Liver (tissue), 9 donors: ENCODE results near the gene WHRN. TPM values are rescaled to one million over a fixed set of nuclear protein-coding genes. Genes with fewer than 3 reads are reported as not detected.

Experiments
- DNase-seq: peaks from one replicate; pipeline ENCODE4 v3.0.0-alpha.2; 2017; ENCODE audit warnings: low spot score
- H3K27ac ChIP-seq, 2 donors: one replicate each; pipeline ENCODE4 v1.7.0; 2013; ENCODE audit warnings: inconsistent platforms in 2 of 2, low read length in 2 of 2, control low read depth in 1 of 2, low read depth in 1 of 2, mild to moderate bottlenecking in 1 of 2
- H3K27me3 ChIP-seq, 4 donors: one replicate each; pipeline versions ENCODE4 v1.6.1 to v1.7.0; 2013; ENCODE audit warnings: low read length in 3 of 4, inconsistent platforms in 1 of 4, mild to moderate bottlenecking in 1 of 4, moderate library complexity in 1 of 4; ENCODE audit not compliant: control insufficient read depth in 4 of 4, insufficient read depth in 4 of 4
- H3K36me3 ChIP-seq, 4 donors: one replicate each; pipeline versions ENCODE4 v1.6.1 to v1.7.0; 2013; ENCODE audit warnings: low read length in 3 of 4, mild to moderate bottlenecking in 3 of 4, low read depth in 1 of 4, moderate library complexity in 1 of 4; ENCODE audit not compliant: control insufficient read depth in 4 of 4, insufficient read depth in 3 of 4
- H3K4me1 ChIP-seq, 4 donors: one replicate each; pipeline versions ENCODE4 v1.6.1 to v1.7.0; 2013; ENCODE audit warnings: low read length in 3 of 4, mild to moderate bottlenecking in 3 of 4, moderate library complexity in 1 of 4; ENCODE audit not compliant: control insufficient read depth in 4 of 4, insufficient read depth in 4 of 4
- H3K4me3 ChIP-seq, 3 donors: one replicate each; pipeline versions ENCODE4 v1.6.1 to v1.7.0; 2013; ENCODE audit warnings: low read length in 3 of 3, control low read depth in 1 of 3, low read depth in 1 of 3, mild to moderate bottlenecking in 1 of 3
- H3K9ac ChIP-seq, 2 donors: one replicate each; pipeline ENCODE4 v1.7.0; 2013; ENCODE audit warnings: low read length in 2 of 2, mild to moderate bottlenecking in 2 of 2, moderate library complexity in 2 of 2, control low read depth in 1 of 2, low read depth in 1 of 2
- H3K9me3 ChIP-seq, 4 donors: one replicate each; pipeline versions ENCODE4 v1.6.1 to v1.7.0; 2013; ENCODE audit warnings: low read length in 3 of 4; ENCODE audit not compliant: control insufficient read depth in 4 of 4
- FOXA1 ChIP-seq: IDR thresholded peaks from 2 replicates; pipeline ENCODE4 v1.6.1; 2016; ENCODE audit warnings: antibody characterized with exemption
- FOXA2 ChIP-seq: IDR thresholded peaks from 2 replicates; pipeline ENCODE4 v1.6.1; 2016; ENCODE audit warnings: antibody characterized with exemption
- GABPA ChIP-seq, 2 donors: IDR thresholded peaks in 1 of 2; conservative IDR thresholded peaks in 1 of 2; 2 replicates each; pipeline ENCODE4 v1.6.1; 2016; ENCODE audit warnings: antibody characterized with exemption in 2 of 2, mild to moderate bottlenecking in 1 of 2, moderate library complexity in 1 of 2
- HNF4A ChIP-seq, 2 donors: conservative IDR thresholded peaks; 2 replicates each; pipeline ENCODE4 v1.6.1; 2016; ENCODE audit warnings: antibody characterized with exemption in 2 of 2, mild to moderate bottlenecking in 2 of 2
- HNF4G ChIP-seq: IDR thresholded peaks from 2 replicates; pipeline ENCODE4 v1.6.1; 2016; ENCODE audit warnings: antibody characterized with exemption
- JUND ChIP-seq, 2 donors: IDR thresholded peaks; 2 replicates each; pipeline ENCODE4 v1.6.1; 2016; ENCODE audit warnings: antibody characterized with exemption in 2 of 2
- NR2F2 ChIP-seq: IDR thresholded peaks from 2 replicates; pipeline ENCODE4 v1.6.1; 2016; ENCODE audit warnings: antibody characterized with exemption
- RAD21 ChIP-seq, 2 donors: IDR thresholded peaks; 2 replicates each; pipeline ENCODE4 v1.6.1; 2016; ENCODE audit warnings: antibody characterized with exemption in 2 of 2, mild to moderate bottlenecking in 2 of 2
- RXRA ChIP-seq, 2 donors: IDR thresholded peaks; 2 replicates each; pipeline ENCODE4 v1.6.1; 2017 to 2018; ENCODE audit warnings: antibody characterized with exemption in 2 of 2, mild to moderate bottlenecking in 1 of 2
- SP1 ChIP-seq: IDR thresholded peaks from 2 replicates; pipeline ENCODE4 v1.6.1; 2018; ENCODE audit warnings: antibody characterized with exemption, mild to moderate bottlenecking
- TAF1 ChIP-seq: conservative IDR thresholded peaks from 2 replicates; pipeline ENCODE4 v1.6.1; 2016; ENCODE audit warnings: antibody characterized with exemption, mild to moderate bottlenecking
- YY1 ChIP-seq: IDR thresholded peaks from 2 replicates; pipeline ENCODE4 v1.6.1; 2016; ENCODE audit warnings: antibody characterized with exemption, mild to moderate bottlenecking
- WGBS: extraction: QIAGEN DNeasy Blood & Tissue Kit; methylation state at CpG from one replicate; pipeline ENCODE4 v1.1.7; 2013; 5-methylcytosine and 5-hydroxymethylcytosine counted together
- polyA plus RNA-seq, 2 donors: library from polyadenylated mRNA; stranded (reverse) in 1 of 2; unstranded in 1 of 2; fragments of 200-250 nt in 1 of 2; fragments of >200 nt in 1 of 2; fragmentation: Nextera tagmentation in 1 of 2; extraction: Ambion mirVana in 1 of 2; gene quantifications; one replicate each; pipeline versions ENCODE4 v1.2.1 to v1.2.3, GENCODE V29; 2013 to 2015
- total RNA-seq, 2 donors: library from RNA; depleted of rRNA; stranded (reverse); fragments of >200 nt; gene quantifications; one replicate each; pipeline ENCODE4 v1.2.3, GENCODE V29; 2014
- TF ChIP-seq, protein P1 (sequence below): IDR thresholded peaks from 2 replicates; pipeline ENCODE4 v1.6.1; 2016; ENCODE audit warnings: antibody characterized with exemption, mild to moderate bottlenecking
- TF ChIP-seq, protein P2 (sequence below): fragments of 150-350 bp; IDR thresholded peaks from 2 replicates; pipeline ENCODE4 v1.5.1; 2017; ENCODE audit warnings: improper control_type of control experiment, low read depth, low read length; ENCODE audit not compliant: missing input control
- TF ChIP-seq, protein P3 (sequence below): IDR thresholded peaks from 2 replicates; pipeline ENCODE4 v1.6.1; 2016; ENCODE audit warnings: antibody characterized with exemption
- TF ChIP-seq, protein P4 (sequence below): IDR thresholded peaks from 2 replicates; pipeline ENCODE4 v1.6.1; 2016; ENCODE audit warnings: antibody characterized with exemption
- TF ChIP-seq, protein P5 (sequence below): IDR thresholded peaks from 2 replicates; pipeline ENCODE4 v1.6.1; 2016; ENCODE audit warnings: antibody characterized with exemption
- donor health status: healthy.
- donor health status: healthy.
- donor health status: healthy.
- donor health status: healthy.
- donor health status: healthy.

WHRN gene
- total and polyA plus RNA-seq, 4 donors = 0.42 to 1.9 (median 0.88) TPM

DNA sequence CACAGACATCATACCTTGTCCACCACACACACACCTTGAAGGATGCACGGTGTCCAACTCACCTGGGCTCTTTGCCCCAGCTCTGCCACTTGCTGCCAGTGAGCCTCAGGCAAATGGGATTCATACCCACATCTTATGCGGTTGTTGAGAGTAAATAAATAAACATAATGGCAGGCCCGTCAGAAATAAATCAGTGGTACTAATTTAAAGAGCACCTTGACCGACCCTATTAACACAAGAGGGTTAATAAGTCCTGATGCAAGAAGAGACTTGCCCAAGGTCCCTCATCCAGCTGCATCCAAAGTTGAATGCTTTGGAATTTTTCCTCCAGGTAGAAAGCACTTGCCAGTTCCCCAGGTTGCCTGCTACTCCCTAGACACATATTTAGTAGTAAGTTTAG, 105.9 kb downstream of the WHRN start:
- TF ChIP-seq RAD21 (IDR thresholded peaks at IDR 0.05) (no peak), FOXA2 (no peak), JUND (IDR thresholded peaks at IDR 0.05) (no peak), TAF1 (no peak), SP1 (no peak), YY1 (no peak), HNF4A (conservative IDR thresholded peaks at IDR 0.05) (no peak), HNF4G (no peak), NR2F2 (no peak), GABPA (IDR thresholded peaks at IDR 0.05 in 1 of 2, conservative IDR thresholded peaks at IDR 0.05 in 1 of 2) (no peak), RXRA (IDR thresholded peaks at IDR 0.05) (no peak), FOXA1 (no peak)
- TF ChIP-seq, protein P1, sequence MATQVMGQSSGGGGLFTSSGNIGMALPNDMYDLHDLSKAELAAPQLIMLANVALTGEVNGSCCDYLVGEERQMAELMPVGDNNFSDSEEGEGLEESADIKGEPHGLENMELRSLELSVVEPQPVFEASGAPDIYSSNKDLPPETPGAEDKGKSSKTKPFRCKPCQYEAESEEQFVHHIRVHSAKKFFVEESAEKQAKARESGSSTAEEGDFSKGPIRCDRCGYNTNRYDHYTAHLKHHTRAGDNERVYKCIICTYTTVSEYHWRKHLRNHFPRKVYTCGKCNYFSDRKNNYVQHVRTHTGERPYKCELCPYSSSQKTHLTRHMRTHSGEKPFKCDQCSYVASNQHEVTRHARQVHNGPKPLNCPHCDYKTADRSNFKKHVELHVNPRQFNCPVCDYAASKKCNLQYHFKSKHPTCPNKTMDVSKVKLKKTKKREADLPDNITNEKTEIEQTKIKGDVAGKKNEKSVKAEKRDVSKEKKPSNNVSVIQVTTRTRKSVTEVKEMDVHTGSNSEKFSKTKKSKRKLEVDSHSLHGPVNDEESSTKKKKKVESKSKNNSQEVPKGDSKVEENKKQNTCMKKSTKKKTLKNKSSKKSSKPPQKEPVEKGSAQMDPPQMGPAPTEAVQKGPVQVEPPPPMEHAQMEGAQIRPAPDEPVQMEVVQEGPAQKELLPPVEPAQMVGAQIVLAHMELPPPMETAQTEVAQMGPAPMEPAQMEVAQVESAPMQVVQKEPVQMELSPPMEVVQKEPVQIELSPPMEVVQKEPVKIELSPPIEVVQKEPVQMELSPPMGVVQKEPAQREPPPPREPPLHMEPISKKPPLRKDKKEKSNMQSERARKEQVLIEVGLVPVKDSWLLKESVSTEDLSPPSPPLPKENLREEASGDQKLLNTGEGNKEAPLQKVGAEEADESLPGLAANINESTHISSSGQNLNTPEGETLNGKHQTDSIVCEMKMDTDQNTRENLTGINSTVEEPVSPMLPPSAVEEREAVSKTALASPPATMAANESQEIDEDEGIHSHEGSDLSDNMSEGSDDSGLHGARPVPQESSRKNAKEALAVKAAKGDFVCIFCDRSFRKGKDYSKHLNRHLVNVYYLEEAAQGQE = no peak
- TF ChIP-seq, protein P2, sequence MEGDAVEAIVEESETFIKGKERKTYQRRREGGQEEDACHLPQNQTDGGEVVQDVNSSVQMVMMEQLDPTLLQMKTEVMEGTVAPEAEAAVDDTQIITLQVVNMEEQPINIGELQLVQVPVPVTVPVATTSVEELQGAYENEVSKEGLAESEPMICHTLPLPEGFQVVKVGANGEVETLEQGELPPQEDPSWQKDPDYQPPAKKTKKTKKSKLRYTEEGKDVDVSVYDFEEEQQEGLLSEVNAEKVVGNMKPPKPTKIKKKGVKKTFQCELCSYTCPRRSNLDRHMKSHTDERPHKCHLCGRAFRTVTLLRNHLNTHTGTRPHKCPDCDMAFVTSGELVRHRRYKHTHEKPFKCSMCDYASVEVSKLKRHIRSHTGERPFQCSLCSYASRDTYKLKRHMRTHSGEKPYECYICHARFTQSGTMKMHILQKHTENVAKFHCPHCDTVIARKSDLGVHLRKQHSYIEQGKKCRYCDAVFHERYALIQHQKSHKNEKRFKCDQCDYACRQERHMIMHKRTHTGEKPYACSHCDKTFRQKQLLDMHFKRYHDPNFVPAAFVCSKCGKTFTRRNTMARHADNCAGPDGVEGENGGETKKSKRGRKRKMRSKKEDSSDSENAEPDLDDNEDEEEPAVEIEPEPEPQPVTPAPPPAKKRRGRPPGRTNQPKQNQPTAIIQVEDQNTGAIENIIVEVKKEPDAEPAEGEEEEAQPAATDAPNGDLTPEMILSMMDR = no peak
- TF ChIP-seq, protein P3, sequence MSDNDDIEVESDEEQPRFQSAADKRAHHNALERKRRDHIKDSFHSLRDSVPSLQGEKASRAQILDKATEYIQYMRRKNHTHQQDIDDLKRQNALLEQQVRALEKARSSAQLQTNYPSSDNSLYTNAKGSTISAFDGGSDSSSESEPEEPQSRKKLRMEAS = no peak
- TF ChIP-seq, protein P4, sequence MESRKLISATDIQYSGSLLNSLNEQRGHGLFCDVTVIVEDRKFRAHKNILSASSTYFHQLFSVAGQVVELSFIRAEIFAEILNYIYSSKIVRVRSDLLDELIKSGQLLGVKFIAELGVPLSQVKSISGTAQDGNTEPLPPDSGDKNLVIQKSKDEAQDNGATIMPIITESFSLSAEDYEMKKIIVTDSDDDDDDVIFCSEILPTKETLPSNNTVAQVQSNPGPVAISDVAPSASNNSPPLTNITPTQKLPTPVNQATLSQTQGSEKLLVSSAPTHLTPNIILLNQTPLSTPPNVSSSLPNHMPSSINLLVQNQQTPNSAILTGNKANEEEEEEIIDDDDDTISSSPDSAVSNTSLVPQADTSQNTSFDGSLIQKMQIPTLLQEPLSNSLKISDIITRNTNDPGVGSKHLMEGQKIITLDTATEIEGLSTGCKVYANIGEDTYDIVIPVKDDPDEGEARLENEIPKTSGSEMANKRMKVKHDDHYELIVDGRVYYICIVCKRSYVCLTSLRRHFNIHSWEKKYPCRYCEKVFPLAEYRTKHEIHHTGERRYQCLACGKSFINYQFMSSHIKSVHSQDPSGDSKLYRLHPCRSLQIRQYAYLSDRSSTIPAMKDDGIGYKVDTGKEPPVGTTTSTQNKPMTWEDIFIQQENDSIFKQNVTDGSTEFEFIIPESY = no peak
- TF ChIP-seq, protein P5, sequence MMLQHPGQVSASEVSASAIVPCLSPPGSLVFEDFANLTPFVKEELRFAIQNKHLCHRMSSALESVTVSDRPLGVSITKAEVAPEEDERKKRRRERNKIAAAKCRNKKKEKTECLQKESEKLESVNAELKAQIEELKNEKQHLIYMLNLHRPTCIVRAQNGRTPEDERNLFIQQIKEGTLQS = no peak
- Histone ChIP-seq H3K27me3 (no peaks in the 10 kb centered on the region), H3K9me3 (no peaks in the 10 kb centered on the region), H3K4me3 (no peak overlapping the region), H3K4me1 (peaks cover 6 to 35% (median 26%) of the 10 kb centered on the region in 4 donors), H3K36me3 (no peaks in the 10 kb centered on the region), H3K9ac (no peak overlapping the region), H3K27ac (no peak overlapping the region)
- no peak for DNase-seq
- 93% methylated on average over 4 of the region's 4 CpGs for WGBS
